NCI-H1092 treated with DMSO at 0.1 percent for 48 hours (cell line): ENCODE measurements around the gene TECPR2.

Experiments
- DNase-seq: peaks from one replicate; lab custom pipeline; 2025; lab: John Stamatoyannopoulos, UW

Gene TECPR2

GRCh38 chr14:102469261-102469660 lies 106.5 kb downstream of the TECPR2 start:
- DNase-seq: no peak

DNA sequence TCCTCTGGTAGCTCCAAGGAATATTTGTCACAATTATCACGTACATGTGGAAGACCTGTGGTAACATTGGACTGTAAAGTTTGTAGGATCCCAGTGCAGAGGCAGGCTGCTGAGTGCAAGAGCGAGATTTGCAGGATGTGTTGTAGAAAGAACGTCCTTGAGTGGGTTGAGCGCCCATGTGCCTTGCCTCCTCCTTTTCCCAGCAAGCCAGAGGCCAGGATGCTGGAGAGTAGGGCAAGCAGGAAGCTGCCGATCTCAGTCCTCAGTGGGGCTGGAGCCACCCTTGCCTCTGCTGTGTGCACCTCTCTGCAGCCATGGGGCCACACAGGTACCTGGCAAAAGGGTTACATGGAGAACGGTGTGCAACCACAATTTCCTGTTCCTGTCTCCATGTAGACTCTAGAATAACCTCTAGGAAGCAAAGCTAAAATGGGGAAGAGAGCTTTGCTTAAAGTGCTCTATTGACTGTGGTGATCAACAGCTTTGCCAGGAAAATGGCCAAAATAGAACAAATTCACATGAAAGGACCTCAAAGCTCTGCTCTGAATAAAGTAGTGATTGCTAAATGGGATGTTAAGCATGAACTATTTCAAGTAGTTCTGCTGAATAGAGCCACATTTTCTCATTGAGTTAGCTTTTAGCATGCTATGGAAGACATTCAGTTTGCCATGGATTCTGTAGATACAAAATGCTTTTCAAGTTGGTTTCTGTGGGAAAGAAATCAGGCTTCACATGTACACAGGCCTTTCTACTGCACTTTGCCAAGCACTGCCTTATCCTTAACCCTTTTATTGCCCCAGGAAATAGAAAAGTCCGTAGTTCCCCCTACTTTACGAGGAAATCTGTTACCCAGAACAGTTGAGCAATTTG lies 109.4 kb downstream of the TECPR2 start:
- no peak for DNase-seq

DNA sequence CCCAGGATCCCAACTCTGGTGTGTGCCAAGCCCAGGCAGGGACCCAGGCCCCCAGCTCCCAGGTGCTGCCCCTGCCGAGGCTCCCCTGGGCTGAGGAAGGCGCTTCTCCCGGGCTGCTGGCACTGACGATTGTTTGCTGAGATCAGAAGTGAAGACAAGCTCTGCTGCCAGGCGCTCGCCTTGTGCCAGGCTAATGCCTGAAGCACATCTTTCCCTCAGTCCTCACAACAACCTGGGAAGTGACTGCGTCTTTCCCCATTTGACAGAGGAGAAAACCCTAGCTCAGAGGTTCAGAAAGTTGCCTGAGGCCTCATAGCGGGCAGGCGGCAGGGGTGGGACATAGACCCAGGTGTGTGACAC lies 110.0 kb downstream of the TECPR2 start:
- DNase-seq: no peak

DNA sequence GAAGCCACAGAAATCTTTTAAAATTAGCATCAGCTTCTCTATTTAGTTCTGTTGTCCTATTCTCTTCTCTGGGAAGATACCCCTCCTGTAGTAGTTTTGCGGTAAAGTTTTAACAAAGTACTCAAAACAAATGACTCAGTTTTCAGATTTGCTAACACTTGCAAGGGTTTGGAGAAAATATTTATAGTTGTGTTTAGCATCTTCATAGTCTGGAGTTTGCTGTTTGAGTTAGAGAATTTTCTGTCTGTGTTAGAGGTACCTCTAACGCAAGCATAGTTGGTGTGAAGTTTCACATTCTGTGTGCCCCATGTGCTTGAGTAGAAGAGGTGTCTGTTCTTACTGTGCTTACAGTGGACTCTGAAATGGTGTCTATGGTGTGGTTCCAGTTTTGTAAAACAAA lies 110.8 kb downstream of the TECPR2 start:
- no peak for DNase-seq

DNA sequence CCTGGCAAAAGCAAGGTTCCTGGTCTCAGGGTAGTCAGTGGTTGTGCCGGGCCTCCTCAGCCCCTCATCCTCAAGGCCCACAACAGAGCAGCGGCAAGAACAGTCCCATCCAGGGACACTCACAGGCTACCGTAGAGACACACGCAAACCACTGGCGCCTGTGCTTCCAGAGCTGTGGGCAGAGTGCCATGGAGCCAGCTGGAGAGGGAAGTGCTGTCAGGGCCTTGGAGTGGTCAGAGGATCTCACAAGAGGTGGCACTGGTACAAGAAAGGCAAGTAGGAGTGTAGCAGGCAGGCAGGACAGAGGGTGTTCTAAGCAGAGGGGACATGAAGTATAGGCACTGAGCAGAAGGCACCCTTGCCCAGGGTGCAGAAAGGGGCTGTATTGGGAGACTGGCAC lies 112.2 kb downstream of the TECPR2 start:
- peak; percentile 21 for DNase-seq

GRCh38 chr14:102479107-102479506 lies 116.4 kb downstream of the TECPR2 start:
- no peak for DNase-seq

DNA sequence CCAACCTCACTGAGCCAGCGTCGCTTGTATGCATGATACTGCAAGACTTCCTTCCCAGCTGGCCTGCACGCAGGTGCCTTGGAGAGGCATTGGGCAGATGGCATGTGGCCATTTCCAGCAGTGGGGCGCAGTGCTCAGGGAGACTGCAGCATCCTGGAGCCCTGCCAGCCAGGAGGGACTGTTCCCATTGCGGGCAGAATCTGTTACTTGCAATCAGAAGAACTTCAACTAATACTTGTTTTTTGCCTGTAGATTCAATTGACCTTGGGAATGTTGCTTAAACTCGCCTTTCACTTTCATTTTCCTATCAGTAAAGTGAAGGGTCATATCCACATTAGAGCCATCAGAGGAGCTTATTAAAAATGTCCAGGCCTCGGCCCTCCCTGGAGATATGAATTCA lies 117.0 kb downstream of the TECPR2 start:
- peak; percentile 50 for DNase-seq

DNA sequence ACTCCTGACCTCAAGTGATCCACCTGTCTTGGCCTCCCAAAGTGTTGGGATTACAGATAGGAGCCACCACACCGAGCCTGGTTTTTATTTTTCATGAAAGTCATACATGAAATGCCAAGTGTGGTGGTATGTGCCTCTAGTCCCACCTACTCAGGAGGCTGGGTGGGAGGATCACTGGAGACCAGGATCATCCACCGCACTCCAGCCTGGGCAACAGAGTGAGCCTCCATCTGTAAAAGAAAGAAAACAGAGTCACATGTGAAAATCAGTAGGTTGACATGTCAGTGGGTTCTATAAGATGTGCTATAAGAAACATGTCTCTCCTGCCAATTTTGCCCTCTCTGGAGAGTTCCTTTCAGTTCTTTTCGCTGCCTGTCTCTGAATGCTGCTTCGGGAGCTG lies 118.6 kb downstream of the TECPR2 start:
- DNase-seq: no peak

DNA sequence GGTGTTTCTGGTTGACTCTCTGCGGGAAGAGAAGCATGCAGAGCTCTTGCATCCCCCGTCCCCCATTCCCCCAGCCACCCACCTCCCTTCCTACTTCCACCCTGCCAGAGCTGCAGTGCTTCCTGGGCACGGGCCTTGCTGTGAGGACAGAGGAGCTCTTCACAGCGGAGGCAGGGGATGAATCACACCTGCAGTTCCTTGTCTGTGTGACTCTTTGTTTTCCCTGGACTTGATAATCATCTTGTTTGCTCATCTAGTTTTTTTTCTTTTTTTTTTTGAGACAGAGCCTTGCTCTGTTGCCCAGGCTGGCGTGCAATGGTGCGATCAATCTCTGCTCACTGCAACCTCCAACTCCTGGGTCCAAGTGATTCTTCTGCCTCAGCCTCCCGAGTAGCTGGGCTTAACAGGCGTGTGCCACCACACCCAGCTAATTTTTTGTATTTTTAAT lies 119.1 kb downstream of the TECPR2 start:
- no peak for DNase-seq

GRCh38 chr14:102484316-102484715 lies 121.6 kb downstream of the TECPR2 start:
- DNase-seq: no peak

DNA sequence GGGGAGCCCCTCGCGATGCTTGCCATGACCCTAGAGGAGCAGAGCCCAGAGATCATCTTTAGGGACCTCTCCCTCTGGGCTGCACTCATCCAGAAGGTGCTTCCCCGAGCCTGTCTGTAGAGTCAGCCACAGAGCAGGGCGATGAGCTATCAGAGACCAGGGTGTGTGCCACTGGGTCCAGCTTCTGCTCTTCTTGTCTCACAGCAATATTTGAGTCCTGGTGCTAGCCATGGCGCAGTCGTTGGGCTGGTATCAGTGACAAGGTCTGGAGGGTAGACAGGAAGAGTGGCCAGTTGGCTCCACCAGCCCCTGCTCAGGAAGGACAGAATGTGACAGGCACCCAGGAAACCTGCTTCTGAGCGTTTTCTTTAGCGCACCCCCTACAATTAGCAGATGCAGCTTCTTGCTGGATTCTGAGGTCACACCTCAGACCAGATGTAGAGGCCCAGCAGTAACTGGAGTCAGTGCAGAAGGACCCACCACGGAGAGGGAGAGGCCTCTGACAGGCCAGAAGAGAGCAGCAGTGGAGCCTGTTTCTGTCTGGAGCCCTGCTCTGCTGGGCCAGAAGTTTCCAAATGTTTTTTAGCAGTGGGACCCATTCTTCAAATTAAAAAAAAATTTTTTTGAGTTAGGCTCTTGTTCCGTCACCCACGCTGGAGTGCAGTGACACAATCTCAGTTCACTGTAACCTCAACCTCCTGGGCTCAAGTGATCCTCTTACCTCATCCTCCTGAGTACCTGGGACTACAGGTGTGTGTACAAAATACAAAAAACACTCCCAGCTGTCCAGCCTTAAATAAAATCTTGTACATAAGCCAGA lies 123.2 kb downstream of the TECPR2 start:
- no peak for DNase-seq

GRCh38 chr14:102486513-102487203 lies 123.9 kb downstream of the TECPR2 start:
- DNase-seq: no peak

GRCh38 chr14:102487204-102487577 lies 124.5 kb downstream of the TECPR2 start:
- DNase-seq: no peak

DNA sequence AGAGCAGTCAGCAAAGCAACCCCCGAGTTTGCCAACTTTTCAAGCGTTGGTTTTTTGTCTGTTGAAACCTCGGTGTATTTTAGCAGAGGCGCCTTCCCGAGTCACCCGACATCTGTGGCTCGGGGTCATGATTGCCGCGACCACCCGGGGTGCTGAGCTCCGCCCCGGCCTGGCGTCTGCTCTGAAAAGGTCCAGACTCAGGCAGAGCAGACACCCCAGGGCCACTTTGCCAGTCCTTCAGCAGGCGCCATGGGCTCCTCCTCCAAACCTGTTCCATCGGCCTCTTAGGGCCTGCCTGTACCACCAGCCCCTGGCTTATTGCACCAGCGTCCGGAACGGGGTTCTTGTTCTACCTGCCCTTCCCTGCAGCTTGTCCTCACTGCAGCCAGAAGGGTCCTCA lies 127.7 kb downstream of the TECPR2 start:
- no peak for DNase-seq

DNA sequence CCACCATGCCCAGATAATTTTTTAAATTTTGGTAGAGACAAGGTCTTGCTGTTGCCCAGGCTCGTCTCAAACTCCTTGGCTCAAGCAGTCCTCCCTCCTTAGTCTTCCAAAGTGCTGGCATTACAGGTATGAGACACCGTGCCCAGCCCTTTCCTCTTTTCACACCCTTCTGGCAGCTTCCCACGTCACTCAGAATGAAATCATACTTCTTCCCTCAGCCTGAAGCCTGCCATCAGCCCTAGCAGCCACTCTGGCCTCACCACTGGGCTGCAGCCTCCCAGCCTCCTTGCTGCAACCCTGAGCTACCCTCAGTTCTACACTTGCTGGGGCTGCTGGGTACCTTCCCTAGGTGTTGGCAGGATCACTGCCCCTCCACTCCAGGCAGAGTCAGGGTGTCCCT lies 128.6 kb downstream of the TECPR2 start:
- DNase-seq: no peak

DNA sequence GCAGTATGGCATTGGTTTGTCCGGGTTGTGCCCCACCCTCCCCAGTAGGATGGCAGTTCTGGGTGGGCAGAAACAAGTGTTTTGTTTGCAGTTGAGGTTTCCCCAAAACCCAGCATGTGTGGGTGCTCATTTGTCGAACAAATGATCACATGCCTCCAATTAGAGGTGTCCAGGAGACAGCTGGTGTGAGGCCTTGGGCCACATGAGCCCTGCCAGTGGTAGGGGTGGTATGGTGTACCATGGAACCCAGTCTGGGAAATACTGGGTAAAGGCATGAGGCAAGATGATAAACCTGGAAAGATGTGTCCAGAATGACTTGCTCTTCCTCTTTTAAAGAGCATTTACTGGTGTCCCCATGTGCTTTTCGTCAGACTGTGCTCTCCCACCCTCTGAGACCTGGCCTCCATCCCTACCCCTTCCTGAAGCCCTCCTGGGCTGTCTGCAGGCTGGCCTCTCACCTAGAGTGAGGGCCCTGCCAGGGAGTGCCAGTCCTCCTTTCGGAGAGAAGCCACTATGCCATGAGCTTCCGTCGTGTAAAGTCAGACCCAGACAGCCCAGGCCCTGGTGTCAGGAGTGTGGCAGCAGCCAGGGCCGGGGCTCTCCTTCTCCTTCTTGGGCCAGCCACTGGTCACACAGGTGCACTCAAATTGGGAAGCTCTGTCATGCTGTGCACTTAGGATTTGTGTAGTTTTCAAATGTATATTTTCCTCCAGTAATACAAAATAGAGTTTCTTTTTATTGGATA lies 129.2 kb downstream of the TECPR2 start:
- no peak for DNase-seq

GRCh38 chr14:102492531-102492910 lies 129.8 kb downstream of the TECPR2 start:
- DNase-seq: no peak

DNA sequence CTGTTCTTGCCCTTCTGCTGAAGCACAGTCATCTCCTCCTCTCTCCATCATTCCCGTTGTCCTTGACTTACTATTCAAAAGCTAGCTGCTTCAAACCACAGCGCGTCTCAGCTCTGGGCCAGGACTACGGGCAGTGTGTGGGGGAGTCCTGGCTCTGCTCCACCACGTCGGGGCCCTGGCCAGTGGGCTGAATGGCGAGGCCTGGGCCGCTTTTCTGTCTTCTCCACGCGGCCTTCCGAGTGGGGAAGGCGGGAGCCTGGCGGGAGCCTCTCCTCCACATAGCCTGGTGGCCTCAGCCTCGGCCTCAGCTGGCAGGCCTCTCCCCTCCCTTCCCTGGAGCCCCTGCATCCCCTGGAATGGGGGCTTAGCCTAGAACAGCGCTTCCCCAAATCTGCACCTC lies 130.4 kb downstream of the TECPR2 start:
- DNase-seq: no peak

DNA sequence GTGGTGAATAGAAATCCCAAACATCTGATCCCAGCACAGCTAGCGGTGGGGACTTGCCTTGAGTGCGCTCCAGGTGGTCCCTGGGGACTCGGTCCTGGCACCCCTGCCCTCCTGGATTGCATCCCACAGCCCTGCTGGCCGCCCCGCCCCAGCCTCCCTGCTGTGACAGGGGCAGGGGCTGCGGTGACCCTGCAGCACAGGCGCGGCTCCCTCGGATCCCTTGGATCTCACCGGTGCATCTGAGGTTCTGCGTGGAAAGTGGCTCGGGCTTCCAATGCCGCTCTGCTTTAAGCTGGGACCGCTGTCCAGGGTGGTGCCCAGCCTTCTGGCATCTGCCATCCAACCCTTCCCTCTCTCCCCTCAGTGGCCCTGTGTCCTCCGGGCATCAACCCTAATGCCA lies 130.8 kb downstream of the TECPR2 start:
- no peak for DNase-seq

GRCh38 chr14:102495491-102496330 lies 133.0 kb downstream of the TECPR2 start:
- DNase-seq: no peak

- DNase-seq: no peak
Observed at GRCh38 chr14:102496331-102496691, 133.6 kb downstream of the TECPR2 start.
